Stimulated activated CD4-positive, alpha-beta T cell treated with anti-CD3 and anti-CD28 coated beads, TNF-alpha, amount 100 ng/mL, for 4 hours (primary cell): ENCODE data around the gene ZG16B.
A peak's percentile ranks its signal among the peaks of the same experiment; 100 is the strongest.

Experiments used
- DNase-seq, 3 experiments: peaks; one replicate each; pipeline ENCODE4 v3.0.0-alpha.2; 2020; ENCODE audit warnings: low read depth in 3 of 3

Gene ZG16B

DNA sequence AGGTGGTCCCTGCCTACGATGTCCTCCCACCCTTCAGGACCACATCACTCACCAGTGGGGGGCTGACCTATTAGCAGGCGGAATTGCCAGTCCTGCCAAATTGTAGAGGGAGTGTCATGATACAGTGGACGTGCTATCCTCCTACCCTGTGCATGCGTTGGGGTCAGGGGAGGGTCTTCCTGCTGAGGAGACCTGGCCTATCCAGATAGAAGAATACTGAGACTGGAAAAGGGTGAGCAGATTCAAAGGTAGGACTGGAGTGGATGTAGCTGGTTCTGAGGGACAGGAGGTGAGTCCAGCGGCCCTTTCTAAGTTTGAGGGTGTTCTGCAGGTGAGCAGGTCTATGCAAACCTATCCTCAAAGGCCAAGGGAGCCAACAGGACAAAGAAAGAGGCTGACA lies 23.8 kb upstream of the ZG16B start:
- no peak for DNase-seq

DNA sequence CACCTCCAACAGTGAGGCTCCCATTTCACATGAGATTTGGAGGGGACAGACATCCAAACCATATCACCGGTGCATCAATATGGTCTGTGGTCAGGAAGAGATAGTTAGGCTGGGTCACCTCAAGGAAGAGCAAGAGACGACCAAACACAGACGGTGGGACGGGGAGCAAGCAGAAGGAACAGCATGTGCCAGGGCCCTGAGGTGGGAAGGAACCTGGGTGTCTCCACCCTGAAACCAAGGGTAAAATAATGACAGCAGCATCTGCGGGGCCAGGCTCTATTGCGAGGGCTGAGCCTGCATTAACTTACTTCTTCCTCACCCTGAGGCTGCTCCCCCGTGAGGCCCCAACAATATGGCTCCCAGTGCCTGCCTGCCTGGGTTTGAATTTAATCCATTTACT lies 21.9 kb upstream of the ZG16B start:
- no peak for DNase-seq

DNA sequence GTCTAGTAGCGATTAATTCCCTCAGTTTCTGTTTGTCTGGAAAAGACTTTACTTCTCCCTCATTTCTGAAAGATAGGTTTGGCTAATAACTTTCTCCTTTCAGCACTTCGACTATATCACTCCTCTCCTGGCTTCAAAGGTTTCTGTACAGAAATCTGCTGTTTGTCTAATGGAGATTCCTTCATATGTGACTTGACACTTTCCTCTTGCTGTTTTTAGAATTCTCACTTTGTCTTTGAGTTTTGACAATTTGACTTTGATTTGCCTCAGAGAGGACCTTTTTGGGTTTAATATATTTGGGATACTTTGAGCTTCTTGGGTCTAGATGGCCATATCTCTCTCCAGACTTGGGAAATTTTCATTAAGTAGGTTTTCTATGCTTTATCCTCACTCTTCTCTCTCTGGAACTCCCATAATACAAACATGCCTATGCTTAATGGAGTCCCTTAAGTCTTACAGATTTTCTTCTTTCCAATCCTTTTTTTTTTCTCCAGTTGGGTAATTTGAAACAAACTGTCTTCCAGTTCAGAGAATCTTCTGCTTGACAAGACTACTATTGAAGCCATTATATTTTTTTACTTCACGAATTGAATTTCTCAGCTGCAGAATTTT lies 20.8 kb upstream of the ZG16B start:
- DNase-seq = no peak

GRCh38 chr16:2810651-2811050 lies 19.5 kb upstream of the ZG16B start:
- no peak for DNase-seq

DNA sequence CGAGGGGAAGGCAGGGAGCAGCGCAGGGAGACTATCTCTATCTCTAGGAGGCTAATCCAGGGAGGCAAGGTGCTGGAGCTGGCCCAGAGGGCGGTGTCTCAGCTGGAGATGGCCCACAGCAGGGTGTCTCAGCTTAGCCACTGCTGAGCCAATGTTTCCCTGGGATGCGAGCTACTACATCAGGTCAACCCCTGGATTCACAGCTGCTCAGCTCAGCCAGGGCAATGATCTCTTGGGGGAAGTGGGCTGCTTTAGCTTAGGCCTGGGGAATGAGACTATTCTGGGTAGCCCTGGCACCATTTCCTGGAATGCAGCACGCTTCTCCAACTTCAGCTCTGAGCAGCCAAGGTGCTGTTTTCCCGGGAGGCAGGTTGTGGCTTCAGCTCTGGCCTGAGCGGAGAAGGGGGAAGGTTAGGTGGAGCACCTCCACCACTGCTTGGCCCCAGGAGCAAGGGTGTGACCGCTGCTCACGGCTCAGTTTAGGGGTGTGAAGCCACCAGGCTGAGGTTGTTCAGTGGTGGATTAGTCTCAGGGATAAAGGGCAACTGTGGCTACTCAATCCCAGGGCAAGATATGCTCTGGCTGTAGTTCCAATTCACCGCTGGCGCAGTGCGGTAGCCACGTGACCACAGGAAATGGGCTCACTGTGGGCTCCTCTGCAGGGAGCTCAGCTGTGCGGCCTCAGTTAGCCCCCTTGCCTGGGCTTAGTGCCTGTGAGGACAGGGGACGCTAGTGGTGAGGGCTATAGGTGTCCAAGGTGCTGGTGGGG lies 18.2 kb upstream of the ZG16B start:
- no peak for DNase-seq

DNA sequence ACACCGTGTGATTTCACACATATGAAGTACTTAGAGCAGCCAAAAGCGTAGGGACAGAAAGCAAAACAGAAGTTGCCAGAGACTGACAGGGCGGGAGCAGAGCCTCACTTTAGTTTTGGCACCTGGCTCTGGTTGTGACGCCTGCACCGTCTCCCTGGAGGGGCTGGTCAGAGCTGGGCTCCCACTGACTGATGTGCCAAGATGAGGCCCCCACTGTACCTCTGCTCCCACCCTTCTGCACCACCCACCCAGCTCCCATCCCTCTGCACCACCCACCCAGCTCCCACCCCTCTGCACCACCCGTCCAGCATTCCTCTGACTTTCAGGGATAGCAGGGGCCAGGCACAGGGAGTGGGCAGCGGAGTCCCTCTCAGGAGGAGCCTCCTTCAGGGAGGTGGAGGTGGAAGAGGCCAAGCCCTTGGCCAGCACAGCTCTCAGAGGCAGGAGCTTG lies 16.3 kb upstream of the ZG16B start:
- no peak for DNase-seq

- no peak for DNase-seq
Measured at GRCh38 chr16:2814551-2815298, 15.4 kb upstream of the ZG16B start.

DNA sequence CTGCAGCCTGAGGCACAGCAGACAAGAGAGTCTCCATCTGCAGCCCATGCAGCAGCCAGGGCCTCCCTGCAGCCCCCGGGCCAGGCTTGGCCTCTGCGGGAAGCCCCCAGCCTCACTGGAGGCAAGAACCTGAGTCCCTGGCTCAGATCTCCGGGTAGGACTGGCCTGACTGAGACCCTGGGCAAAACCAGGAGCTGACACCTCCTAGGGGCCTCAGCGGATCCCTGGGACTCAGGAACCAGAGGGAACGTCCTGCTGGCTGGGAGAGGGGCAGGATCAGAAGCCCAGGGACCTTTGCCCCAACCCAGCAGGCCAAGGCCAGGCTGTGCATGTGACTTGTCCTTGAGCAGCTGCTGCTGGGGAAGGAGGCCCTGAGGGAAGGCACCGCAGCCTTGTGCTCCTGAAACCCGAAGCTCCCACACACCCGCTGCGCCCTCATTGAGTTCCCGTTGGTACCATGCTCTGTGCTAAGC lies 14.8 kb upstream of the ZG16B start:
- DNase-seq = no peak

DNA sequence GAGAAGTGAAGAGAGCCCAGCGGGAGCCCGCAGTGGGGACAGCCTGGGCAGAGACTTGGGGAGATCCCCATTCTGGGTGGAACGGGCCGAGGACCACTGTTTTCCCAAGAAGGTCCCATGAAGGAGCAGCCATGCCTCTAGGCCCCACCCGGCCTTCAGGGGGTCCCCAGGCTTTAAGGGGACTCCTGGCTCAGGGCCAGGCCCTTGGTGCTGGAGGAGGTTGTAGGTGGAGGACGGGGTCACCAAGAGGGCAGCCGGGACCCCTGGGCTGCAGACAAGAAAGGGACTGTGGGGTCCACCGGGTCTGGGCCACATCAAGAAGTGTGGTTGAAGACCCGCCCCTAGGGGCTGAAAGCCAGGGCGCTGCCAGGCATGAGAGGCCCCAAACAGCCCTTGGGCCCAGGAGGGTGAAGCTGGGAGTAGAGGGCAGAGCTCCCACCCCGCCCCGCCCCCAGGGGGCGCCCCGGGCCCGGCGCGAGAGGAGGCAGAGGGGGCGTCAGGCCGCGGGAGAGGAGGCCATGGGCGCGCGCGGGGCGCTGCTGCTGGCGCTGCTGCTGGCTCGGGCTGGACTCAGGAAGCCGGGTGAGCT lies 13.3 kb upstream of the ZG16B start, which contains the start of gene PRSS21:
Gene PRSS21, plus strand, starts transcription at position 487 of the 589 bp plus-strand sequence. Its CDS starts 32 bp downstream, at position 519.
- peak in 2 of 3 experiments; percentile 16 to 21 for DNase-seq

DNA sequence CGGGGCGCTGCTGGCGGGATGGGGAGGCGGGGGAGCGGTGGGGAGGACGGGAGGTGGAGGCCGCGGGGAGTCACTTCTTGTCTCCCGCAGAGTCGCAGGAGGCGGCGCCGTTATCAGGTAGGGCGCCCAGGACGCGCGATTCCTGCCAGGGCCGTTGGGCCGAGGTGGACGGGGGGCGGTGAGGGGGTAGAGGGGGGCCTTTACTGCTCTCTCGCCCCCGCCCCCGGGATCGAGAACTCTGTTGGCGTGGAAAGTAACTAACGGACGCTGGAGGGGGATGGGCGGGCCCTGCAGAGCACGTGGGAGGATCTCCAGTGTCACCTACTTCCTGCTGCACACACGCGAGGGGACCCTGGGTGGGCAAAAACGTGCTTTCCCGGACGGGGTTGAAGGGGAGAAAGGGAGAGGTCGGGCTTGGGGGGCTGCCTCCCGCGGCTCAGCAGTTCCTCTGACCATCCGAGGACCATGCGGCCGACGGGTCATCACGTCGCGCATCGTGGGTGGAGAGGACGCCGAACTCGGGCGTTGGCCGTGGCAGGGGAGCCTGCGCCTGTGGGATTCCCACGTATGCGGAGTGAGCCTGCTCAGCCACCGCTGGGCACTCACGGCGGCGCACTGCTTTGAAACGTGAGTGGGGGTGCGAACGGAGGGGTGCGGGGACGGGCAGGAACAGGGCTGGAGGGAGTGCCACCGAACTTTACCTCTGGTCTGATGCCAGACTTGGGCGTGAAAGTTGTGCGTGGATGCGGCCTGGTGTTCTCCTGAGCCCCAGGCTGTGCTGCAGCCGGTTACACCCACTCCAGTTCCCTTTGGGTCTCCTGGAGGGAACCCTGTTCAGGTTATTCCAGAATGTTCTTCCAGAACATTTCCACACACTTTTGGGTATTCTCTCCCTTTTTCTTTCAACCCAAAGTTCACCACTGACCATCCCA lies 12.5 kb upstream of the ZG16B start:
- DNase-seq = no peak

DNA sequence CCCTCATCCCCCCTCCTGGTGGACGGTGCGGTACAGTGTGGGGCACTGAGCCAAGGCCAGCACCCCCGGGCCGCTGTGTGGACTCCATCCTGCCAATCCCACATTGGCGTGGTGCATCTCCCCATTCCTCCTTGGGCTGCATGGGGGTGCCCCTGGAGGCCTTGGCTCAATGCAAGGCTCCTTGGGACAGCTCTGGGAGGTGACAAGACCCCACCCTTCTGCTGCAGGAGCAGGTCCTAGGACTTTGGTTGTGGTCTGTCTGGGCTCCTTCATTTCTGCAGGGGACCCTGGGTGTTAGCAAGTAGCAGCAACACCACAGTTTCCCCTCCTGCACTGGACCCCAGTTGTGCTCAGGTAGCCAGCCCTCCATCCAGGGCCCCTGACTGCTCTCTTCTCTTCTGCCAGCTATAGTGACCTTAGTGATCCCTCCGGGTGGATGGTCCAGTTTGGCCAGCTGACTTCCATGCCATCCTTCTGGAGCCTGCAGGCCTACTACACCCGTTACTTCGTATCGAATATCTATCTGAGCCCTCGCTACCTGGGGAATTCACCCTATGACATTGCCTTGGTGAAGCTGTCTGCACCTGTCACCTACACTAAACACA lies 11.7 kb upstream of the ZG16B start:
- no peak for DNase-seq

GRCh38 chr16:2819179-2819938 lies 10.7 kb upstream of the ZG16B start:
- no peak for DNase-seq

DNA sequence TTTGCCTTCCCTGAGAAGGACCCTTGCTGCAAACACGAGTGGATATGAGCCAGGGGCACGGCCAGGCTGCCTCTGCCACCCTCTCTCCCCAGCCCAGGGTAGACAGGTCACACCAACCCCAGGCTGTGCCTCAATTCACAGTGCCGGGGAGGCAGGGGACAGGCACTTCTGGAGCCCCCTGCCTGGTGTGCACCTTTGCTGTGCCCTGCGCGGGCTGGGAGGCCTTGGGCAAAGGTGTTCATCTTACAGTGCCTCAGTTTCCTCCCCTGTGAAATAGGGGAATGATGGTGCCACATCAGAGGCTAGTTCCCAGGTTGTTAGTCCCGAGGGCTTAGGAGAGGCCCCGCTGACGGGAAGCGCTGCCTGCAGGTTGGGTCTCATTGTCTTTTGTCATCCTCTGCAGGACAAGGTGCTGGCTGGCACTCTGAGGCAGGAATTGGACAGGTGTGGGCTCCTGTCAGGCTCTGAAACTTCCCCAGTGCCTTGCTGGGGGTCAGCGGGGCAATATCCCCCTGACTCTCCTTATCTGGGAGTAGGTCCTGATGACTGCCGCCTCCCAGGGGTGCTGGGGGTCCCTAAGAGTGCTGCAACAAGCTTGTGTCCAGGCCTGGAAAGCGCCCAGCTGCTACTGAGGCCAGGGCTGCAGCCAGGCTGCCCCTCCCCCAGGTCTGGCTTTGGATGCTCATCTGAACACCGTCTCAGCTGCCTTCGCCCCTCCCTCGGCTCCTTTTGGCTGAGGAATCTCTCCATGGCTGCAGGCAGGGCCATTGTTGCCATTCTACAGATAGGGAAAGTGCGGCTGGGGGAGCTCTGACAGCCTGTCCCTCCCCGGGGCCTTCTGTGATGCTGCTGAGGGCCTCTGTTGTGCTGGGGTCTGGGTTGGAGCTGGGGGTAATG lies 9.9 kb upstream of the ZG16B start:
- no peak for DNase-seq

DNA sequence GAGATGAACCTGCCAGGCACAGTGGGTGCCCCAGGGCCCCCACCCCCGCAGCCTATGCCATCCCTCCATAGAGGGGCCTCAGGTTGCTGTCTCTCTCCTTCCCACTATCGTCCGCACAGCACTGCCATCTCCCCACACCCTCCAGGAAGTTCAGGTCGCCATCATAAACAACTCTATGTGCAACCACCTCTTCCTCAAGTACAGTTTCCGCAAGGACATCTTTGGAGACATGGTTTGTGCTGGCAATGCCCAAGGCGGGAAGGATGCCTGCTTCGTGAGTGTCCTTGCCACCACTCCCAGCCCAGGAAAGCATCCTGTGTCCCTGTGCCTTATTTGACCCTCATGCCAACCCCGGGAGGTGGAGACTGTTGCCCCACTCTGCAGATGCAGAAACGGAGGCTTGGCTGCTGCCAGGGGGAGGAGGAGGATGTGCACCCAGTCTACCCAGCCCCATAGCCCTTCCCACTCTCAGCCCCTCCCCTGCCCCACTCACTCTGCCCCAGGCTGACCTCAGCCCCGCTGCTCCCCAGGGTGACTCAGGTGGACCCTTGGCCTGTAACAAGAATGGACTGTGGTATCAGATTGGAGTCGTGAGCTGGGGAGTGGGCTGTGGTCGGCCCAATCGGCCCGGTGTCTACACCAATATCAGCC lies 9.1 kb upstream of the ZG16B start:
- DNase-seq = no peak

GRCh38 chr16:2821487-2822157 lies 8.5 kb upstream of the ZG16B start:
- no peak for DNase-seq

GRCh38 chr16:2822158-2822495 lies 8.0 kb upstream of the ZG16B start:
- no peak for DNase-seq

DNA sequence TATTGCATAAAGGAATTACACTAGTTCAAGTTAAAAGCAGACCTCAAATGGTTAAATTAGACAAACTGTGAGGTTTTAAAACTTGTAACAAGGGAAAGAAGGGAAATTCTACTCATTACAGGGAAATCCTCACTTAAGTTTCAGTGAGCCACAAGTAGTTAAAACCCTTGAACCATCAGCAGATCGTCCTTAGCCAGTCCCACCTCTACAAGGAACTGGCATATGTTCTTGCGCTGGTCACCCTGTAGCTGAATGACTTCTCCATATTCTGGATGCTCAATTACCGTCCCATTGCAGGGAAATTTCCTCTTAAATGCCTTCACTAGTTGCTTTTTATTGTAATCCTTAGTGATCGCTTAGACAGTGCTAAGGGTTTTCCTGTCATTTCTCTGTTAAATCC lies 7.6 kb upstream of the ZG16B start:
- no peak for DNase-seq

DNA sequence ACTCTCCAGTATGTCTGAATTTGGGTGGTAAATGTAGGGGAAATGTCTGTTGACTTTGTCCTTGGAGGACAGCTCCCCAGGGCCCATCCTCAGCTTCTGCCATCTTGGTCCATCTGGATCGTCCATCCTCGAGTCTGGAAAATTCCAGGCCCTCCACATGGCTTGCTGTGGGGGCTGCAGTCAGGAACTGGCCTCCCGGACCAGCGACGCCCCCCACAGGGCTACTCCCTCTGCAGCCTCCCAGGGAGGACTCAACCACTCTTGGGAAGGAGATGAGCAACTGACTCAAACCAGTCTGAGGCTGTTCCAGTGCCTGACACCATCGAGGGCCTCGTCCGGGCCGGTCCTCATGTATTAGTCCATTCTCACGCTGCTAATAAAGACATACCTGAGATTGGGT lies 5.5 kb upstream of the ZG16B start:
- DNase-seq = no peak
